Measurements from ENCODE around the gene LTBP3.

GRCh38 chr11:65502274-65502554, 55.9 kb downstream of the LTBP3 start:
- TF ChIP-seq CTCF (IDR thresholded peaks at IDR 0.05; ENCODE audit: insufficient read depth, low read length, poor library complexity, severe bottlenecking): no peak
- no peak for TF ChIP-seq EZH2phosphoT487 (conservative IDR thresholded peaks at IDR 0.05; ENCODE audit: low read length)
